Cardiac fibroblast (primary cell): ENCODE measurements around the gene ALDOC.

Source experiments
- DNase-seq, 2 donors: peaks; one replicate each; pipeline versions ENCODE4 v3.0.0 to v3.0.0-alpha.2; 2010; ENCODE audit warnings: low read depth in 2 of 2
- H3K4me3 ChIP-seq, 2 donors: replicated peaks in 1 of 2; 1 replicate in 1 of 2; 2 replicates in 1 of 2; pipeline ENCODE4 v1.5.1; 2011; ENCODE audit warnings: low read depth in 2 of 2, low read length in 2 of 2, mild to moderate bottlenecking in 2 of 2, moderate library complexity in 1 of 2
- TF ChIP-seq, protein P1 (sequence below): IDR thresholded peaks from one replicate; pipeline ENCODE4 v1.5.1; 2011; ENCODE audit warnings: low read depth, mild to moderate bottlenecking, low read length, inconsistent platforms

ALDOC gene

DNA sequence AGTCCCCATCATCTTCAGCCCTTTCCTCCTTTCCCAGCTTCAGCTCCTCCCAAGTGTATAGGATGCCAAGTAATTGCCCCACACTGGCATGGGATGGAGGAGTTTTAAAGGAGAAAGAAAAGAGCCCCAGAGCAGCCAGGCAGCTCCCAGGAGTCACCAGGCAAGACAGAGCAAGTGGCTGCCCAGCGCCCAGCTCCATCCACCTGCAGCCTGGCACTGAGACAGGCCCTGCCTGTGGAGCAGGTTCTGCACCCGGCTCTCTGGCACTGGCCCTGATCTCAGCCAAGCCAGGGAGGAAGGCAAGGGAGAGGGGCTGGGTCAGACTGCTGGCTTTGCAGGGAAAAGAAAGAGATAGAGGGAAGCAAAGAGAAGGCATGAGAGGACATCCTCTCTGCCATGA lies 48.8 kb downstream of the ALDOC start:
- TF ChIP-seq, protein P1, sequence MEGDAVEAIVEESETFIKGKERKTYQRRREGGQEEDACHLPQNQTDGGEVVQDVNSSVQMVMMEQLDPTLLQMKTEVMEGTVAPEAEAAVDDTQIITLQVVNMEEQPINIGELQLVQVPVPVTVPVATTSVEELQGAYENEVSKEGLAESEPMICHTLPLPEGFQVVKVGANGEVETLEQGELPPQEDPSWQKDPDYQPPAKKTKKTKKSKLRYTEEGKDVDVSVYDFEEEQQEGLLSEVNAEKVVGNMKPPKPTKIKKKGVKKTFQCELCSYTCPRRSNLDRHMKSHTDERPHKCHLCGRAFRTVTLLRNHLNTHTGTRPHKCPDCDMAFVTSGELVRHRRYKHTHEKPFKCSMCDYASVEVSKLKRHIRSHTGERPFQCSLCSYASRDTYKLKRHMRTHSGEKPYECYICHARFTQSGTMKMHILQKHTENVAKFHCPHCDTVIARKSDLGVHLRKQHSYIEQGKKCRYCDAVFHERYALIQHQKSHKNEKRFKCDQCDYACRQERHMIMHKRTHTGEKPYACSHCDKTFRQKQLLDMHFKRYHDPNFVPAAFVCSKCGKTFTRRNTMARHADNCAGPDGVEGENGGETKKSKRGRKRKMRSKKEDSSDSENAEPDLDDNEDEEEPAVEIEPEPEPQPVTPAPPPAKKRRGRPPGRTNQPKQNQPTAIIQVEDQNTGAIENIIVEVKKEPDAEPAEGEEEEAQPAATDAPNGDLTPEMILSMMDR: no peak
- no peak for DNase-seq
- H3K4me3 ChIP-seq: no peak overlapping the region

DNA sequence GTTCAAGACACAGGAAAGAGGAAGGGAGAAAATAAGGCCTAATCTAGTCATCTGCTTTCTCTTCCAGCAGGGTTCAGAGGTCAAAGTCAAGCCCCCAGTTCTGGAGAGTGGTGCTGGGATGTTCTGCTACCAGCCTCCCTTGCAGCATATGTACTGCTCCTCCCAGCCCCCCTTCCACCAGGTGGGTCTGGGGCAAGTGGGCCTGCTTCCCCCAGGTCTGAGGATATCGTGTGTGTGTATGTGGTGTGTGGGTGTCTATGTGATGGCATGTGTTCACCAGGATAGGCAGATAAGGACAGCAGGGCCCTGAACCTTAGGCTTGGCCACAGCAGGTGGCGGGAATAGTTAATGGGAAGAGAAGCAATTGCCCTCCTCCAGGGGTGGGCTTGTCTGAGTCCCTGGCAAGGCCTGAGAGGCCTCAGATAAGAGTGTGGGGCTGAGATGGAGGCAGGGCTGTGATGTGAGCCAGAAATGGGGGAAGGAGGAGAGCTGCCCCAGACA lies 49.5 kb downstream of the ALDOC start:
- no peak overlapping the region for H3K4me3 ChIP-seq
- DNase-seq: no peak
- TF ChIP-seq, protein P1: no peak

DNA sequence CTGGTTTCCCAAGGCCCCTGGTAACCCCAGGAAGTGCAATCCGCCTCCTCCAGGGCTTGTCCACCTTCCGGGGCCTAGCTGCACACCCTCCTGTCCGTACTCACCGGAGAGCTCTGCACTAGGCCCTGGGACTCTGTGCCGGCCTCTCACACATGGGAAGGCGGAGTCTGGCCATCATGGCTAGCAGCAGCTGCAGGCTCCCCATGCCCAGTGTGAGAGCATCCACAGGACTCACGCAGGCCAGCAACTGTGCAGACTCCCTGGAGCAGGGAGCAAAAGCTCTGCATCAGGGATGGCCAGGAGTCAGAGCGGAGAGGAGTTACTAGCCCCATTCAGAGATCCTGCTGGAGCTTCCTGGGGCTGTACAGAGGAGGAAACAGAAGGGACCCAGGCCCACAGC lies 50.3 kb downstream of the ALDOC start:
- no peak overlapping the region for H3K4me3 ChIP-seq
- DNase-seq: no peak
- TF ChIP-seq, protein P1: no peak

DNA sequence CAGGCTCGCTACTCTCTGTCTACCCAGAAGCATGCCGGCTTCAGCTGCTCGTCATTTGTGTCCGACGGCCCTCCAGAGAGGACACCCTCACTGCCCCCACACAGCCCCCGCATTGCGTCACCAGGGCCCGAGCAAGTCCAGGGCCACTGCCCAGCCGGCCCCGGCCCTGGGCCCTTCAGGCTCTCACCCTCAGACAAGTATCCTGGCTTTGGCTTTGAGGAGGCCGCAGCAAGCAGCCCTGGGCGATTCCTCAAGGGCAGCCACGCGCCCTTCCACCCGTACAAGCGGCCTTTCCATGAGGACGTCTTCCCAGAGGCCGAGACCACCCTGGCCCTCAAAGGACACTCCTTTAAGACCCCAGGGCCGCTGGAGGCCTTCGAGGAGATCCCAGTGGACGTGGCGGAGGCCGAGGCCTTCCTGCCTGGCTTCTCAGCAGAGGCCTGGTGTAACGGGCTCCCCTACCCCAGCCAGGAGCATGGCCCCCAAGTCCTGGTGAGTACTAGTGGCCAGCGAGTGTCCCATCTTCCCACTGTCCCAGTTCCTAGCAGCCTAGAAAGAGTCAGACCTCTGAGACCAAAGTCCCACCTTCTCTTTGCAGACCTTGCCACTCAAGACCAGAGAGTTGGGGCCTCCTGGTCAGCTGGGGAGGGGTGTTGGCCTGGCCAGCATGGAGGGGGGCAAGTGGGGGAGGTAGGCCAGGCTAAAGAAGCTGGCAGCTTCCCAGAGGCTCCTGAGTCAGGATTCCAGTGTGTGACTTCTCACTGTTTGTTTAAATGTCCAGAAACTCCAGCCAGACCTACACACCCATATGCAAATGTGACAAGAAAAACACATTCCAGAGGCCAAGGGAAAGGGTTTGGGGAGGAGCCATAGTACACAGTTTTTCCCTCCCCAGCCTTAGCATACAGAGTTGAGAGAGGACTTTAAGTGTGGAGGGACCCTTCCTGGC lies 51.9 kb downstream of the ALDOC start:
- no peak overlapping the region for H3K4me3 ChIP-seq
- DNase-seq: peak; percentile 74 to 78
- TF ChIP-seq, protein P1: no peak

DNA sequence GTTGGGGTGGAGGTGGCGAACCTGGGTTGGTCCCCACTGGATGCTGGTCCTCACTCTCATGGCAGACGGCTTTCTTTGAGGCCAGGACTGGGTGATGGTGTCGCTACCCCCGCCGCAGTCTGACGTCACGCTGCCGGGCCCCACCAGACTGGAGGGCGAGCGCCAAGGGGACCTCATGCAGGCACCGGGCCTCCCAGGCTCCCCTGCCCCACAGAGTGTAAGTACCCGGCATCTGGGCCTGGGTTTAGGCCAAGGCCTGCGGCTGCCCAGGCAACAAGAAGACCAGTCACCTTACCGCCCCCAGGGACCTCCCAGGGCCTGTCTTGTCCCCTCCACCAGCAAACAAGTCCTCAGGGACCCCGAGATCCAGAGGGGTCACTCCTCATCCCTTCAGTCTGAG lies 52.8 kb downstream of the ALDOC start:
- no peak overlapping the region for H3K4me3 ChIP-seq
- TF ChIP-seq, protein P1: no peak
- DNase-seq: no peak

DNA sequence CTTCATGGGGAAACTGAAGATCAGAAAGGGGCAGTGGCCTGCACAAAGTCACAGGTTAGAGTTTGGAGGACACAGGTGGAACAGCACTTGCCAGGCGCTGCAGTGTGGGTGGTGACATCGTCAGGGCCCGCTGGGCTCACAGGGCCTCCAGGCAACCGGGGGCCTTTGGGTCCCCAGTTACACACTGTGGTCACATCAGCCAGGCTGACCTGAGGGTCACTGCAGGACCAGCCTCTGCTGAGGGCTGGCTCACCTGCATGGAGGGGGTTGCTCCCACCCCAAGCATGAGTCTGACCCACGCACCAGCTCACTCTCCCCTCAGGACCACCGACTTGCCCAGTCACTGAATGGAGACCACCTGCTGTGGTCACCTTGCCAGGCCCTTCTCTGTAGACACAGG lies 53.5 kb downstream of the ALDOC start:
- TF ChIP-seq, protein P1: no peak
- no peak overlapping the region for H3K4me3 ChIP-seq

More for the DNA sequence above, 53.5 kb downstream of the ALDOC start:
- no peak for DNase-seq
